ENCODE data around the gene DIAPH2. TPM values are rescaled to one million over a fixed set of nuclear protein-coding genes. Genes with fewer than 3 reads are reported as not detected.

DIAPH2 gene
- total RNA-seq, 1 donor from 2014 or later, result 20.5 TPM

DNA sequence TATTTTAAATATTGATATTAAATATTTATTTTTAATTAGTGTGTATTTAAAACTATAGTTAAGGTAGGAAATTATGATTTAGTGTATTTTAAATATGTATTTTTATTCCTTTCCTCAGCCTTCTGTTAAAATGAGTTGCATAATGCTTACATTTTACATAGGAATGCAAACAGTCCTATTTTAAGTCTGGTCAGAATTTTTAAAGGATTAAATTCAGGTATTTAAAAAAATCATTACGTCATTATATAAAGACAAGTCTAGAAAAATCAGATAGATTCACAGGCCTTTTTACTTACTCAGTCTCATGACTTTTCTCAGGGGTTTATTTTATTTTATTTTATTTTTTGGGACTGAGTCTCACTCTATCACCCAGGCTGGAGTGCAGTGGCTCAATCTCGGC lies 148.7 kb downstream of the DIAPH2 start:
- H3K4me1 Mint-ChIP-seq, result peaks cover 23% of the 10 kb centered on the region
- TF ChIP-seq, protein P1, sequence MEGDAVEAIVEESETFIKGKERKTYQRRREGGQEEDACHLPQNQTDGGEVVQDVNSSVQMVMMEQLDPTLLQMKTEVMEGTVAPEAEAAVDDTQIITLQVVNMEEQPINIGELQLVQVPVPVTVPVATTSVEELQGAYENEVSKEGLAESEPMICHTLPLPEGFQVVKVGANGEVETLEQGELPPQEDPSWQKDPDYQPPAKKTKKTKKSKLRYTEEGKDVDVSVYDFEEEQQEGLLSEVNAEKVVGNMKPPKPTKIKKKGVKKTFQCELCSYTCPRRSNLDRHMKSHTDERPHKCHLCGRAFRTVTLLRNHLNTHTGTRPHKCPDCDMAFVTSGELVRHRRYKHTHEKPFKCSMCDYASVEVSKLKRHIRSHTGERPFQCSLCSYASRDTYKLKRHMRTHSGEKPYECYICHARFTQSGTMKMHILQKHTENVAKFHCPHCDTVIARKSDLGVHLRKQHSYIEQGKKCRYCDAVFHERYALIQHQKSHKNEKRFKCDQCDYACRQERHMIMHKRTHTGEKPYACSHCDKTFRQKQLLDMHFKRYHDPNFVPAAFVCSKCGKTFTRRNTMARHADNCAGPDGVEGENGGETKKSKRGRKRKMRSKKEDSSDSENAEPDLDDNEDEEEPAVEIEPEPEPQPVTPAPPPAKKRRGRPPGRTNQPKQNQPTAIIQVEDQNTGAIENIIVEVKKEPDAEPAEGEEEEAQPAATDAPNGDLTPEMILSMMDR (IDR thresholded peaks at IDR 0.05), result no peak
- no peaks in the 10 kb centered on the region for H3K9me3 Mint-ChIP-seq
- H3K4me3 Mint-ChIP-seq, result no peak overlapping the region
- CTCF ChIA-PET, result no interaction called here
- ATAC-seq (ENCODE audit: low read depth) (no peak), DNase-seq (no peak)
- intact Hi-C loops (cut with micrococcal nuclease), result no loop called here
- H3K27me3 Mint-ChIP-seq, result no peaks in the 10 kb centered on the region
- POLR2A ChIA-PET, result no interaction called here
- no peak overlapping the region for H3K27ac Mint-ChIP-seq
- H3K36me3 Mint-ChIP-seq (ENCODE audit: low read depth), result no peaks in the 10 kb centered on the region

DNA sequence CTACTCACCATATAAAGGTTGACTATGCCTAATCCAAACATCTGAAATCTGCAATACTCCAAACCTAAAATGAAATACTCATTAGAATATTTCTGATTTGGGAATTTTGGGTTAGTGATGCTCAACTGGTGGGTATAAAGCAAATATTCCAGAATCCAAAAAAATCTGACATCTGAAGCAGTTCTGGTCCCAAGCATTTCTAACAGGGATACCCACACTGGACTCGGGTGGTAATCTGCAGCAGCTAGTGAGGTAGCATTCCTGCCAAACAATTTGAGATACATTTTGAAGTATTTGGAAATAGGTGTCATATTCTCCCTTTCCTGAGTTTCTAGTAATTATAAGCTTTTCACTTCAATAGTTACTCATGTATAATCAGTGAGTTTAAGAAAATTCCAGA lies 149.5 kb downstream of the DIAPH2 start:
- POLR2A ChIA-PET, result no interaction called here
- no peak overlapping the region for H3K4me3 Mint-ChIP-seq
- TF ChIP-seq, protein P1 (IDR thresholded peaks at IDR 0.05), result no peak
- CTCF ChIA-PET, result no interaction called here
- ATAC-seq (ENCODE audit: low read depth), result no peak
- no peaks in the 10 kb centered on the region for H3K9me3 Mint-ChIP-seq
- DNase-seq, result no peak
- intact Hi-C loops (cut with micrococcal nuclease), result loop anchor here (2.0 kb wide), 1 partner anchor 63 kb away; no protein-coding TSS in a partner anchor
- peaks cover 23% of the 10 kb centered on the region for H3K4me1 Mint-ChIP-seq
- H3K27me3 Mint-ChIP-seq, result no peaks in the 10 kb centered on the region
- H3K27ac Mint-ChIP-seq, result no peak overlapping the region
- H3K36me3 Mint-ChIP-seq (ENCODE audit: low read depth), result no peaks in the 10 kb centered on the region

DNA sequence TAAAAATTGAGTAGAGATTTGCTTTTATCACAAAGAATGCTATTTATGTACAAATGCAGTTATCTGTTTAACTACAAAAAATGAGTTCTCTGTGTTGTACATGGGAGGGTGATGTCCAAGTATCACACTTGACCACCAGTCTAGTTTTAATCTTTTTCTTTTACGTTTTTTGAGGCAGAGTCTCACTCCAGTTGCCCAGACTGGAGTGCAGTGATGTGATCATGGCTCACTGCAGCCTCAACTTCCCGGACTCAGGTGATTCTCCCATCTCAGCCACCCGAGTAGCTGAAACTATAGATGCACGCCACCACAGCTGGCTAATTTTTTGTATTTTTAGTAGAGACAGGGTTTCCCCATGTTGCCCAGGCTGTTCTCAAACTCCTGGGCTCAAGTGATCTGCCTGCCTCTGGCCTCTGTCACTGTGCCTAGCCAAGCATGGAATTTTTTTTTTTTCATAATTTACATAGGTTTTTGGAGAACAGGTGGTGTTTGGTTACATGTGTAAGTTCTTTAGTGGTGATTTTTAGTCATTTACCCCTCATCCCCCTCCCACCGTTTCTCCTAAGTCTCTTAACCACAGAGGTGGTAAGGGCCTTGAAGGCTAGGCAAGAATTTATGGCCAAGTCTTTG lies 151.1 kb downstream of the DIAPH2 start:
- Mint-ChIP-seq H3K27ac (peak overlapping the region; percentile 88), H3K36me3 (ENCODE audit: low read depth) (no peaks in the 10 kb centered on the region), H3K4me1 (peaks cover 23% of the 10 kb centered on the region), H3K27me3 (no peaks in the 10 kb centered on the region), H3K4me3 (peak overlapping the region; percentile 57), H3K9me3 (no peaks in the 10 kb centered on the region)
- ATAC-seq (ENCODE audit: low read depth), result peak; percentile 87
- DNase-seq, result peak; percentile 24
- ChIA-PET POLR2A (interaction anchor here (0.7 to 1.4 kb wide), 2 partner anchors 35 to 728 kb away, joined by 3 read pairs; no protein-coding TSS in a partner anchor), CTCF (no interaction called here)
- TF ChIP-seq, protein P1 (IDR thresholded peaks at IDR 0.05), result no peak
- intact Hi-C loops (cut with micrococcal nuclease), result loop anchor here (2.0 to 5.0 kb wide), 3 partner anchors 65 to 727 kb away; partner anchors contain the start of gene DIAPH2

DNA sequence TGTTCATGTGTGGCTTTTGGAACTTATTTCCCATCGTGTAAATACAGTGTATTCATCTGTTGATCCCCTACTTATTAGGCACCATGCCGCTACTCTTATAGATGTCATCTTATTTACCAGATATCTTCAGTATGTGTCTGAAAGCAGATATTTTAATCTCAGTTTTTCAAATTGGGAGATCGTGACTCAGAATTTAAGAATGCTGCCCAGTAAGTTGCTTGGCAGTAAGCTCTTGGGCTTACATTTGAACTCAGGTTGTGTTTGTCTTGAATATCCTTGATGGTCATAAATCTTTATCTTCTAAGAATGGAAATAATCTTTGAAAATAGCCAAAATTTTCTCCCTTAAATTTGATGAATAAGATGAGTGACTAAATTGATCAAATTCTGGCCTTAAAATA lies 153.2 kb downstream of the DIAPH2 start:
- POLR2A ChIA-PET, result no interaction called here
- no peaks in the 10 kb centered on the region for H3K9me3 Mint-ChIP-seq
- DNase-seq, result no peak
- peak overlapping the region; percentile 58 for H3K4me3 Mint-ChIP-seq
- TF ChIP-seq, protein P1 (IDR thresholded peaks at IDR 0.05), result no peak
- peaks cover 20% of the 10 kb centered on the region for H3K4me1 Mint-ChIP-seq
- CTCF ChIA-PET, result no interaction called here
- peak overlapping the region; percentile 85 for H3K27ac Mint-ChIP-seq
- no peak for ATAC-seq (ENCODE audit: low read depth)
- intact Hi-C loops (cut with micrococcal nuclease), result loop anchor here (2.0 to 5.0 kb wide), 2 partner anchors 153 to 724 kb away; partner anchors contain the start of gene DIAPH2
- no peaks in the 10 kb centered on the region for H3K36me3 Mint-ChIP-seq (ENCODE audit: low read depth)
- H3K27me3 Mint-ChIP-seq, result no peaks in the 10 kb centered on the region

DNA sequence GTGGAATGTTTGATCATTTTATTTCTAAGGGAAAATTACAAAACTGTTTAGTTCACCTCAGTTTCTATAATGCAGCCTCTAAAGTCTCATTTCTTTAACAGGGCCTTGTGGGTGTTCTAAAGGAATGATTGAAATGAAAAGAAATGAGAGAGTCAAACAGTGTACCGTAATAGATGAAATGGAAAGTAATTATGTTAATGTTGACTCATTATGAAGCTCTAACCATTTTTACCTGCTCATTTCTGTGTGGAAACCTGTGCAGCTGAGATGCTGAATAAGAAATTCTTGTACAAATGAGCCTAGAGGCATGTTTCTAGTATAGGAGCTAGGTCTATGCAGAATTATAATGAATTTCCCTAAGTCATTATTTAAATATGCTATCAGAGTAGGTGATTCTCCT lies 153.9 kb downstream of the DIAPH2 start:
- H3K27me3 Mint-ChIP-seq, result no peaks in the 10 kb centered on the region
- H3K9me3 Mint-ChIP-seq, result no peaks in the 10 kb centered on the region
- ATAC-seq (ENCODE audit: low read depth), result no peak
- H3K36me3 Mint-ChIP-seq (ENCODE audit: low read depth), result no peaks in the 10 kb centered on the region
- TF ChIP-seq, protein P1 (IDR thresholded peaks at IDR 0.05), result no peak
- POLR2A ChIA-PET, result no interaction called here
- no peak overlapping the region for H3K27ac Mint-ChIP-seq
- no peak overlapping the region for H3K4me3 Mint-ChIP-seq
- DNase-seq, result no peak
- intact Hi-C loops (cut with micrococcal nuclease), result loop anchor here (5.0 kb wide), 1 partner anchor 724 kb away; no protein-coding TSS in a partner anchor
- peaks cover 20% of the 10 kb centered on the region for H3K4me1 Mint-ChIP-seq
- CTCF ChIA-PET, result no interaction called here

Measured in activated B cell treated with CpG ODN at 0.5 μM for 24 hours (primary cell).